GM18498 (cell line): Measurements from ENCODE around the gene CAND2.
"Not testable (repeated sequence)": the region's sequence is repeated elsewhere in the genome, so short reads cannot be mapped to it uniquely, and the experiment has no call there.

Experiments
- ATAC-seq: cut with Tn5 transposase; IDR thresholded peaks from one replicate; pipeline ENCODE4 v1.9.1; 2021; ENCODE audit warnings: mild to moderate bottlenecking, moderate library complexity; ENCODE audit not compliant: unreplicated experiment

CAND2 gene

GRCh38 chr3:12769761-12770160, 26.7 kb upstream of the CAND2 start:
- ATAC-seq = no peak

- no peak for ATAC-seq
Measured at GRCh38 chr3:12771236-12771635, 25.2 kb upstream of the CAND2 start.

- ATAC-seq = no peak
Measured at GRCh38 chr3:12772462-12772861, 24.0 kb upstream of the CAND2 start.

- no peak for ATAC-seq
Measured at GRCh38 chr3:12773030-12773709, 23.3 kb upstream of the CAND2 start.

GRCh38 chr3:12773710-12774086, 22.8 kb upstream of the CAND2 start:
- ATAC-seq = no peak

GRCh38 chr3:12774619-12775018, 21.9 kb upstream of the CAND2 start:
- ATAC-seq = no peak

- ATAC-seq = no peak
Measured at GRCh38 chr3:12775226-12775625, 21.3 kb upstream of the CAND2 start.

- ATAC-seq = not testable (repeated sequence)
Measured at GRCh38 chr3:12775970-12776369, 20.5 kb upstream of the CAND2 start.

GRCh38 chr3:12777171-12777570, 19.3 kb upstream of the CAND2 start:
- ATAC-seq = no peak

GRCh38 chr3:12780751-12781150, 15.7 kb upstream of the CAND2 start:
- no peak for ATAC-seq

- no peak for ATAC-seq
Measured at GRCh38 chr3:12782172-12782815, 14.2 kb upstream of the CAND2 start.

- no peak for ATAC-seq
Measured at GRCh38 chr3:12785096-12785495, 11.4 kb upstream of the CAND2 start.

- not testable (repeated sequence) for ATAC-seq
Measured at GRCh38 chr3:12787346-12787745, 9.1 kb upstream of the CAND2 start.

- not testable (repeated sequence) for ATAC-seq
Measured at GRCh38 chr3:12787967-12788690, 8.4 kb upstream of the CAND2 start.

GRCh38 chr3:12791430-12791829, 5.0 kb upstream of the CAND2 start:
- no peak for ATAC-seq

- no peak for ATAC-seq
Measured at GRCh38 chr3:12793701-12794100, 2.8 kb upstream of the CAND2 start.

GRCh38 chr3:12797124-12797891, 828 bp downstream of the CAND2 start:
- ATAC-seq = no peak

GRCh38 chr3:12797892-12798558, 1.5 kb downstream of the CAND2 start:
- ATAC-seq = no peak

- no peak for ATAC-seq
Measured at GRCh38 chr3:12798559-12799179, 2.2 kb downstream of the CAND2 start.
